DOHH2 (cell line): Measurements from ENCODE around the gene SPINK14.

ENCODE experiments used
- CTCF ChIP-seq: fragments of 200-600 bp; sonication (generic); IDR thresholded peaks from one replicate; pipeline ENCODE4 v1.5.1; 2014; ENCODE audit warnings: antibody characterized with exemption, mild to moderate bottlenecking, low read depth, low read length; ENCODE audit not compliant: poor library complexity, severe bottlenecking
- EZH2phosphoT487 ChIP-seq: fragments of 200-600 bp; sonication (generic); IDR thresholded peaks from 2 replicates; pipeline ENCODE4 v1.6.1; 2017; ENCODE audit warnings: borderline replicate concordance, mild to moderate bottlenecking, antibody characterized with exemption, low read length, moderate library complexity, mixed read lengths

- TF ChIP-seq CTCF = no peak
- TF ChIP-seq EZH2phosphoT487 = no peak
Observed at GRCh38 chr5:148214665-148215185, 46.4 kb downstream of the SPINK14 start.
